ENCODE data around the gene TFR2.

Gene TFR2

GRCh38 chr7:100572281-100572948, 68.9 kb downstream of the TFR2 start:
- DNase-seq (ENCODE audit: low read depth in 2 of 2), result no peak

GRCh38 chr7:100571829-100572116, 69.6 kb downstream of the TFR2 start:
- no peak for DNase-seq (ENCODE audit: low read depth in 2 of 2)

- no peak for DNase-seq (ENCODE audit: low read depth in 2 of 2)
Measured at GRCh38 chr7:100570954-100571828, 70.2 kb downstream of the TFR2 start.
